Bronchial epithelial cell (primary cell): ENCODE data around the gene CHMP2A. TPM values are rescaled to one million over a fixed set of nuclear protein-coding genes. Genes with fewer than 3 reads are reported as not detected.

Experiments used
- DNase-seq: peaks from one replicate; pipeline ENCODE4 v3.0.0-alpha.2; 2010; ENCODE audit warnings: low read depth
- FAIRE-seq: peaks from 2 replicates; lab custom pipeline; 2011; peaks lifted over from hg19 to GRCh38; lab: Jason Lieb, UNC
- H3K27me3 ChIP-seq: 2 replicates; pipeline ENCODE4 v1.5.1; 2011; ENCODE audit warnings: low read length; ENCODE audit not compliant: control insufficient read depth, insufficient read depth
- H3K36me3 ChIP-seq: 2 replicates; pipeline ENCODE4 v1.5.1; 2011; ENCODE audit warnings: low read length; ENCODE audit not compliant: control insufficient read depth, insufficient read depth
- H3K4me3 ChIP-seq: 2 replicates; pipeline ENCODE4 v1.5.1; 2011; ENCODE audit warnings: mild to moderate bottlenecking, low read depth, low read length, control low read depth
- total RNA-seq: library from RNA; depleted of rRNA; stranded (reverse); fragments of >200 nt; gene quantifications from 2 replicates; pipeline ENCODE4 v1.2.1, GENCODE V29; 2014
- TF ChIP-seq, protein P1 (sequence below): IDR thresholded peaks from 2 replicates; pipeline ENCODE4 v1.5.1; 2011; ENCODE audit warnings: mild to moderate bottlenecking, moderate library complexity, low read length, control low read depth, inconsistent platforms; ENCODE audit not compliant: insufficient read depth, severe bottlenecking

The CHMP2A gene
- 166 and 219 TPM in 2 replicates for total RNA-seq

DNA sequence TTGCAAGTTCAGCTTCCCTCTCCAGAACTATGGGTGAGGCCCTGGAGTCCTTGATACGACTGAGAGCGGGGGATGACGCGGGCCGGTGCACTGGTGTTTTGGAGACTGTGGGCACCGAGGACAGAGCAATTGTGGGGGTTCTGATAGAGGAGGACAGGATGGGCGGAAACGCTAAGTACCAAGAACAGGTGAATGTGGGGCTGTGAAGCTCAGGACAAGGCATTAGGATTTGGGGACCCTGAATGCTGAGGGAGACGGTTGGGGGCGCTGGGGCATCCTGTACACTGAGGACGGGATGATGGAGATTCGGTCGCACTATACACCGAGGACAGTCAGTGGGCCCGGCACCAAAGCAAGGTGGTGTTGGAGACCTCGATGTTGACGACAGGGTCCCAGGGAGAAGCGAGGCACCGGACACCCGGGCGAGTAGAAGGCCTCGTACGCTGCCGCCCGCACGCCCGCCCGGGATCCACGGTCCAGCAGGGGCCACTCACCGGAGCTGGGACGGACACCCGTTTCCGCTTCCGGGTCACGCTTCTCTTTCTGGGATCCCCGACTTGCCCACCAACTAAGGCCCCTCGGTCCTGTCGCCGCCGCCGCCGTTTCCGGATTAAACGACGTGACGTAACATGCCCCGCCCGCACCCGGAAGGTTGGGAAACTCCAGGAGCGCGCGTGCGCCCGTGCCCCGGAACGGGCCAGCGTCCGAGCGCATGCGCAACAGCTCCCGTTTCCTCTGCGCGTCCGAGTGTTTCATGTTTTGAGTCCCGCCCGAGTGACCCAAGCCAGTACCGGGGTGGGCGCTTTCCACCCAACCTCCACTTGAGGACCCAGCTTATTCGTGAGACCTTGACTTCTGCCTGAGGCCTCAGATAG lies at the start of gene CHMP2A:
TSS of gene CHMP2A (minus strand) at position 612 of the 875 bp plus-strand sequence. CDS start 893 bp downstream, outside the sequence.
- Histone ChIP-seq H3K36me3 (peaks cover 28% of the 10 kb centered on the region), H3K27me3 (no peaks in the 10 kb centered on the region), H3K4me3 (peak within 1 kb of the TSS; percentile 91)
- DNase-seq, result peak; percentile 81
- TF ChIP-seq, protein P1, sequence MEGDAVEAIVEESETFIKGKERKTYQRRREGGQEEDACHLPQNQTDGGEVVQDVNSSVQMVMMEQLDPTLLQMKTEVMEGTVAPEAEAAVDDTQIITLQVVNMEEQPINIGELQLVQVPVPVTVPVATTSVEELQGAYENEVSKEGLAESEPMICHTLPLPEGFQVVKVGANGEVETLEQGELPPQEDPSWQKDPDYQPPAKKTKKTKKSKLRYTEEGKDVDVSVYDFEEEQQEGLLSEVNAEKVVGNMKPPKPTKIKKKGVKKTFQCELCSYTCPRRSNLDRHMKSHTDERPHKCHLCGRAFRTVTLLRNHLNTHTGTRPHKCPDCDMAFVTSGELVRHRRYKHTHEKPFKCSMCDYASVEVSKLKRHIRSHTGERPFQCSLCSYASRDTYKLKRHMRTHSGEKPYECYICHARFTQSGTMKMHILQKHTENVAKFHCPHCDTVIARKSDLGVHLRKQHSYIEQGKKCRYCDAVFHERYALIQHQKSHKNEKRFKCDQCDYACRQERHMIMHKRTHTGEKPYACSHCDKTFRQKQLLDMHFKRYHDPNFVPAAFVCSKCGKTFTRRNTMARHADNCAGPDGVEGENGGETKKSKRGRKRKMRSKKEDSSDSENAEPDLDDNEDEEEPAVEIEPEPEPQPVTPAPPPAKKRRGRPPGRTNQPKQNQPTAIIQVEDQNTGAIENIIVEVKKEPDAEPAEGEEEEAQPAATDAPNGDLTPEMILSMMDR, result no peak
- FAIRE-seq, result no peak

DNA sequence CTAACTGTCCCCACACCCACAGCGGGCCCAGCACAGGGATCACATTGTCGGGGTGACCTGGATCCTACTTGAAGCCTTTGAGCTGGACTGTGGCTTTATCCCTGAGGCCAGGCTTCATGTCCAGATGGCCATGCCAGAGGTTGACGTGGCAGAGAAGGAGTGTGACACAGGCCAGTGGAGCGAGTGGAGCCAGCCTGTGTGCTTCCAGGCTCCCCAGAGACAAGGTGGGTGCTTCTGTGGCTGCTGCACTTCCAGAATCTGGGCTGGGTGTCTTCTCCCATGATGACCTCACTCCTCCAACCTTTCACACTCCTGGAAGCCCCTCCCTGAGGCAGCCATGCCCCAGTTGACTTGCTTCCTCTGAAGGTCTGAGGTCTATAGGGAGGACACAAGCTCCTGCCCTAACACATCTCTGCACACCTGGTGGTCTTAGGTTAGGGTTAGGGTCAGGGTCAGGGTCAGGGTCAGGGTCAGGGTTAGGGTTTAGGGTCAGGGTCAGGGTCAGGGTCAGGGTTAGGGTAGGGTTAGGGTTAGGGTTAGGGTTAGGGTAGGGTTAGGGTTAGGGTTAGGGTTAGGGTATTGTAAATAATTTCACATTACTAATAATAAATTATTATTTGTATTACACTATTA lies 31.3 kb upstream of the CHMP2A start:
- no peak for DNase-seq
- FAIRE-seq, result no peak
- Histone ChIP-seq H3K4me3 (no peak overlapping the region), H3K36me3 (peaks cover 7% of the 10 kb centered on the region), H3K27me3 (no peaks in the 10 kb centered on the region)
- TF ChIP-seq, protein P1, result no peak

DNA sequence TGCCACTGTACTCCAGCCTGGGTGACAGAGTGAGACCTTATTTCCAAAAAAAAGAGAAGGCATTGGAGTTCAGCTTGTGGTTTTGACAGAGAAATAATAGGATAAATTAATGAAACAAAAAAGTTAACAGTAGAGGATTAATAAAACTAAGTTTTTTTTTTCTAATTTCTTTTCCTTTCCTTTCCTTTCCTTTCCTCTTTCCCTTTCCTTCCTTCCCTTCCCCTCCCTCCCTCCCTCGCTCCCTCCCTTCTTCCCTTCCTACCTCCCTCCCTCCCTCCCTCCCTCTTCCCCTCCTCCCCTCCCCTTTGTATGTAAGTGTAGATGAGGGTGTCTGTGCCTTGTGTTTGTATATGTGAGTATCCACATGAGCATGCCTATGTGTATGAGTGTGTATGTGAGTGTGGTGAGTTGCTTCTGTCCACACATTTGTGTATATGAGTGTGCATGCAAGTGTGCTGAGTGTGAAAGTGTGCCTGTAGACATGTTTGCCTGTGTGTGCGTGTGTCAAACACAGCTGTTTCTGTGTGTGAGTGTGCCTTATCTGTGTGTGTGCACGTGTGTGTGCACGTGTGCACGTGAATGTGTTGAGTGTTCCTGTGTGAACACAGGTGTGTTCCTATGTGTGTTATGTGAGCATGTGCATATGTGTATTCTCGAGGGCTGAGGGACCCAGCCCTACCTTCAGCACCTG lies 30.7 kb upstream of the CHMP2A start:
- Histone ChIP-seq H3K27me3 (no peaks in the 10 kb centered on the region), H3K36me3 (peaks cover 7% of the 10 kb centered on the region), H3K4me3 (no peak overlapping the region)
- FAIRE-seq, result no peak
- DNase-seq, result no peak
- TF ChIP-seq, protein P1, result no peak

DNA sequence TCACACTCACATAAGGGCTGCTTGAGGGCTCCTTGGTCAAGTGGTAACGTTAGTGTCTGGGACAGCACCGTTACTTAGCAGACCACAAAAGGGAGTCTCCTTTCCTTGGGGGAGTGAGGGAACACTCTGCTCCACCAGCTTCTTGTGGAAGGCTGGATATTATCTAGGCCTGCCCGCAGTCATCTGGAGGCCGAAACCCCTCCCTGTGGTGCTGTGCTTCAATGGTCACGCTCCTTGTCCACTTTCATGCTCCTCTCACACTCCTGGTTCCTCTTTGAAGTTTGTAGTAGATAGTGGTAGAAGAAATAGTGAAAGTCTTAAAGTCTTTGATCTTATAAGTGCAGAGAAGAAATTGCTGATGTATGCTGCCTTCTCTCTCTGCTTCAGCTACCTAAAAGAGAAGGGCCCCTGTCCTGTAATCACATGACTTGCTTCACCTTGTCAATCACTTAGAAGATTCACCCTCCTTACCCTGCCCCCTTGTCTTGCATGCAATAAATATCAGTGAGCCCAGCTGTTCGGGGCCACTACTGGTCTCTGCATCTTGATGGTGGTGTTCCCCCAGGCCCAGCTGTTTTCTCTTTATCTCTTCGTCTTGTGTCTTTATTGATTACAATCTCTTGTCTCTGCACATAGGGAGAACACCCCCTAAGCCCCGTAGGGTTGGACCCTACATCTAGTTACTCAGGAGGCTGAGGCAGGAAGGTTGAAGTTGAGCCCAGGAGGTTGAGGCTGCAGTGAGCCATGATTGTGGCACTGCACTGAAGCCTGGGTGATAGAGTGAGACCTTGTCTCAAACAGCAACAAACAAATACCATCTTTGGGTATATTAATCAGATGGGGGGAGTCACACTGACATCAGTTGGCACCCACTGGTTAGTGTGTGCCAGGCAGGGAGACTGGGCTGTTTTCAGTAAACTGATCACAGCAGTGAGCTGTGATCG lies 29.9 kb upstream of the CHMP2A start:
- TF ChIP-seq, protein P1, result no peak
- DNase-seq (no peak), FAIRE-seq (no peak)
- Histone ChIP-seq H3K36me3 (peaks cover 7% of the 10 kb centered on the region), H3K27me3 (no peaks in the 10 kb centered on the region), H3K4me3 (no peak overlapping the region)

DNA sequence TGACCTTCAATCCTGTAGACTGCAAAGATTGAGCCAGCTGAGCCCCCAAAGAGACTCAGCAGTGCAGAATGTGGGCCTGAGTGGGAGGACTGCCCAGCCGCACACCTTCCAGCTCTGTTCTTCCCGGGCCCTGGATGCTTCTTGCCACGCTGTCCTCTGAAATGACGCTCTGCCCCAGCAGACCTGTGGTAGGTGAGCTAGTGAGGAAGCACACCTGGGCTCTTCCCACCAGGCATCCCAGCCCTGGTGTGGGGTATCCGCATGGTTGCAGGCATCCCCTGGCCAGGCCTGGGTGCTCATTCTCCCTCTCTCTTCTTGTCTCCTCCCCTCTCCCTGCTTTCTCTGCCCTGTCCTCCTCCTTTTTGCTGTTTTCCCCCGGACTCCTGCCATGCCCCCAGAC lies 28.1 kb upstream of the CHMP2A start:
- TF ChIP-seq, protein P1, result no peak
- no peaks in the 10 kb centered on the region for H3K27me3 ChIP-seq
- peaks cover 7% of the 10 kb centered on the region for H3K36me3 ChIP-seq
- no peak overlapping the region for H3K4me3 ChIP-seq
- no peak for FAIRE-seq
- DNase-seq, result no peak
